Astrocyte (in vitro differentiated cells and primary cell): Measurements from ENCODE around the gene SUZ12.

ENCODE experiments used
- CTCF ChIP-seq: IDR thresholded peaks from 2 replicates; pipeline ENCODE4 v1.5.1; 2011; ENCODE audit warnings: low read depth, mild to moderate bottlenecking, inconsistent platforms, low read length, moderate library complexity; ENCODE audit not compliant: insufficient read depth
- EZH2 ChIP-seq: IDR thresholded peaks from 2 replicates; pipeline ENCODE4 v1.6.1; 2012; ENCODE audit warnings: mild to moderate bottlenecking, low read length, inconsistent platforms; ENCODE audit not compliant: insufficient read depth

DNA sequence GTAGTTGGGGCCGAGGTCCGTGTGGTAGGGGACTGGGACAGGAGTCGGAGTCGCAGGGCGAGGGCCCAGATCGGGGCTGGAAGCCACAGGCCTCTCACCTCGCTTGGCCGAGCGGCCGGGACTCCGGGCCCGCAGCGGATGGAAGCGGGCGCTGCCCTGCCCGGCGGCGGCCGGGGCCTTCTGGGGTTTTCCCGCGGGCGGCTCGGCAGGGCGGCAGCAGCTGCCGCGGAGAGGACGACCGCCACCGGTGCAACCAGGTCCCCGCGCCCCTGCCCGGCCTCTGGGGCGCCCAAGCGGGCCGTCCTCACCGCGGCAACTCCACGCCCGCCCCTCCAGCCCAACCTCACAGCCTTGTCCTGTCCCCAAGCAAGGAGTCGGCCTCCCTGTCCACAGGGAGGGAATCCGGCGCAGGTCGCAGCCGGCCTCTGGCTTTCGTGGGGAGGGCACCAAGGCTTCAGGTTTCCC lies 19.7 kb upstream of the SUZ12 start:
- TF ChIP-seq CTCF (no peak), EZH2 (no peak)
